ENCODE results near the gene AK8.

AK8 gene, protein sequence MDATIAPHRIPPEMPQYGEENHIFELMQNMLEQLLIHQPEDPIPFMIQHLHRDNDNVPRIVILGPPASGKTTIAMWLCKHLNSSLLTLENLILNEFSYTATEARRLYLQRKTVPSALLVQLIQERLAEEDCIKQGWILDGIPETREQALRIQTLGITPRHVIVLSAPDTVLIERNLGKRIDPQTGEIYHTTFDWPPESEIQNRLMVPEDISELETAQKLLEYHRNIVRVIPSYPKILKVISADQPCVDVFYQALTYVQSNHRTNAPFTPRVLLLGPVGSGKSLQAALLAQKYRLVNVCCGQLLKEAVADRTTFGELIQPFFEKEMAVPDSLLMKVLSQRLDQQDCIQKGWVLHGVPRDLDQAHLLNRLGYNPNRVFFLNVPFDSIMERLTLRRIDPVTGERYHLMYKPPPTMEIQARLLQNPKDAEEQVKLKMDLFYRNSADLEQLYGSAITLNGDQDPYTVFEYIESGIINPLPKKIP

GRCh38 chr9:132877824-132878694 is at the start of gene AK8:
Gene AK8 (minus strand): TSS chr9:132878284. CDS start chr9:132878255, 29 bp downstream.
- DNase-seq (ENCODE audit: low read depth in 1 of 2, low spot score in 1 of 2), result peak; percentile 54 to 73

GRCh38 chr9:132927704-132928103 is 49.6 kb upstream of the AK8 start:
- no peak for DNase-seq (ENCODE audit: low read depth in 1 of 2, low spot score in 1 of 2)

GRCh38 chr9:132923346-132923902 is 45.3 kb upstream of the AK8 start:
- no peak for DNase-seq (ENCODE audit: low read depth in 1 of 2, low spot score in 1 of 2)

DNA sequence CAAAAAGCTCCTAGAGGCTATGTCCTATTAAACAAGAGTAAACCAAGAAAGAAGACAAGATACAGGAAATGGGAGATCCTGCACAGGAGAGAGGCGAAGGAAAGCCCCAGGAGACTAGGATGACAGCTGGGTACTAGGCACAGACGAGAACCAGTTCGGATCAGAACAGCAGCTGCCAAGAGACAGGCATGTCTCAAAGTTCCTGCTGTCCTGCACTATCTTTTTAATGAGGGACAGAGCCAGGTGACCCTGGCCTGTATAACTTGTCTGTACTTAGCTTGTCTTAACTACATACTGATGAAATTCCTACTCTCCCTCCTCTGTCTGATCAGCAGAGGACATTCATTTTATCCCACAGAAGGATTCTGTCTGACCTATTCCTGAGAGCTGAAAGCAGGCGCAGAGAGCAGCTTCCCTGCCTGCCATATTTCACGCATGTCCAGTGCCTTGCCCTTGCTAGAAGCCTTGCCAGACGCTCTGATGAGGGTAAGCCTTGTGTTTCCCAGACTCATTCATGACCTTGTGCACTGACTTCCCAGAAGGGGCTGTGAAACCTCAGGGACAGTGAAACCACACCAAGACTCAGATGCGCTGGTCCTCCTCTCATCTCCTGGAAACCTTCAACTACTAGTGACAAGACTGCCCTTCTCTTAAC is 41.7 kb upstream of the AK8 start:
- DNase-seq (ENCODE audit: low read depth in 1 of 2, low spot score in 1 of 2), result no peak

DNA sequence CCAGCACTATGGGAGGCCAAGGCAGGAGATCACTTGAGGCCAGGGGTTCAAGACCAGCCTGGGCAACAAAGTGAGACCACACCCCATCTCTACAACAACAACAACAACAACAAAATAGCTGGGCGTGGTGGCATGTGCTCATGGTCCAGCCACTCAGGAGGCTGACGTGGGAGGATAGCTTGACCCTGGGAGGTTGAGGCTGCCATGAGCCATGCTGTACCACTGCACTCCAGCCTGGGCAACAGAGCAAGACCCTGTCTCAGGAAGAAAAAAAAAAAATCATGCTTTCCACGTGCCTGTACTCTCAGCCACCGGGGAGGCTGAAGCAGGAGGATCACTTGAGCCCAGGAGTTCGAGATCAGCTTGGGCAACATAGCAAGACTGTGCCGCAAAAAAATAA is 36.8 kb upstream of the AK8 start:
- no peak for DNase-seq (ENCODE audit: low read depth in 1 of 2, low spot score in 1 of 2)

GRCh38 chr9:132912131-132912530 is 34.0 kb upstream of the AK8 start:
- DNase-seq (ENCODE audit: low read depth in 1 of 2, low spot score in 1 of 2), result no peak

GRCh38 chr9:132910376-132910775 is 32.3 kb upstream of the AK8 start:
- DNase-seq (ENCODE audit: low read depth in 1 of 2, low spot score in 1 of 2), result no peak

DNA sequence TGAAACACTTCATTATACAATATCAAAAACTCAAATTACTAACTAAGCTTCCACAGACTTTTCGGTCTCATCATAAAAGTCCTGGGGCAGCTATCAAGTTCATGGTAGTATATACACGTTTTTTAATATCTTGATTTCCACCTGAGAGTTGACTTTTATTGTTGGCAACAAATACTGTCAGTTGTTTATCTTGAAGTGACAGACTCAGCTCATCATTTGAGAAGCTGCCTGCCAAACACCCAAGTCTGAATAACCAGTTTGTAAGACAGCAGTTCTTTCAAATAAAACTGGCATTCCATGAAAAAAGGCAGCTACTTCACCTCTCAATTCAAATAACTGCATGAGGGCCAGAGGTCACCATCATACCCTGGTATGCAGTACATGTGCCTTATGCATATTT is 31.2 kb upstream of the AK8 start:
- DNase-seq (ENCODE audit: low read depth in 1 of 2, low spot score in 1 of 2), result no peak

DNA sequence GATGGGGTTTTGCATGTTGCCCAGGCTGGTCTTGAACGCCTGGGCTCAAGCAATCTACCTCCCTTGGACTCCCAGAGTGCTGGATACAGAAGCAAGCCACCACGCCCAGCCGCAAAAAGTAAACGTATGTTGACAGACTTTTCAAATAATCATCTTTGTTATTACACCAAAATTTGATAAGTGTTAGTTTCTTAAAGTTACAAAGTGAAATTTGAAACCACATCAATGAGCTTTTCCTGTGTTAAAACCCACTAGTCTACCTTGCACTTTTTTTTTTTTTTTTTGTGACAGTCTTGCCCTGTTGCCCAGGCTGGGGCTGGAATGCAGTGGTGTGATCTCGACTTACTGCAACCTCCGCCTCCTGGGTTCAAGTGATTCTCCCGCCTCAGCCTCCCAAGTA is 30.6 kb upstream of the AK8 start:
- DNase-seq (ENCODE audit: low read depth in 1 of 2, low spot score in 1 of 2), result no peak

DNA sequence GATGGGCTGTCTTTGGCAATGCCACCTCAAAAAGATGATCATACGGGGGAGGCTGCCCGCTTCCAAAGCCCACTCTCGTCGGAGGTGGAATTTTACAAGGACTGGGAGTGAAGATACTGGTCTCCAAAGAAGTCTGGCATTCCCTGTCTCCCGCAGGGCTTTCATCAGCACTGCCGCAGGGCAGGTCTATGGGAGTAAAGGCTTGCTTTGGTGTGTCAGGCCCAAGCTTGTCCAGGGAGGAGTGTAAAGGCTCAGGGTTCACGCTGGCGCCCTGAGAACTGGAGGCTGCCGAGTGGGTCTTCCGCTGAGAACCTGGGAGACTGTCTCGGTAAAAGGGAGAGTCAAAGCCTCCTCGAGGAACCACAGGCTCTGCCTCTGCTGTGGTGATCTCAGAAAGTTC is 27.6 kb upstream of the AK8 start:
- no peak for DNase-seq (ENCODE audit: low read depth in 1 of 2, low spot score in 1 of 2)

DNA sequence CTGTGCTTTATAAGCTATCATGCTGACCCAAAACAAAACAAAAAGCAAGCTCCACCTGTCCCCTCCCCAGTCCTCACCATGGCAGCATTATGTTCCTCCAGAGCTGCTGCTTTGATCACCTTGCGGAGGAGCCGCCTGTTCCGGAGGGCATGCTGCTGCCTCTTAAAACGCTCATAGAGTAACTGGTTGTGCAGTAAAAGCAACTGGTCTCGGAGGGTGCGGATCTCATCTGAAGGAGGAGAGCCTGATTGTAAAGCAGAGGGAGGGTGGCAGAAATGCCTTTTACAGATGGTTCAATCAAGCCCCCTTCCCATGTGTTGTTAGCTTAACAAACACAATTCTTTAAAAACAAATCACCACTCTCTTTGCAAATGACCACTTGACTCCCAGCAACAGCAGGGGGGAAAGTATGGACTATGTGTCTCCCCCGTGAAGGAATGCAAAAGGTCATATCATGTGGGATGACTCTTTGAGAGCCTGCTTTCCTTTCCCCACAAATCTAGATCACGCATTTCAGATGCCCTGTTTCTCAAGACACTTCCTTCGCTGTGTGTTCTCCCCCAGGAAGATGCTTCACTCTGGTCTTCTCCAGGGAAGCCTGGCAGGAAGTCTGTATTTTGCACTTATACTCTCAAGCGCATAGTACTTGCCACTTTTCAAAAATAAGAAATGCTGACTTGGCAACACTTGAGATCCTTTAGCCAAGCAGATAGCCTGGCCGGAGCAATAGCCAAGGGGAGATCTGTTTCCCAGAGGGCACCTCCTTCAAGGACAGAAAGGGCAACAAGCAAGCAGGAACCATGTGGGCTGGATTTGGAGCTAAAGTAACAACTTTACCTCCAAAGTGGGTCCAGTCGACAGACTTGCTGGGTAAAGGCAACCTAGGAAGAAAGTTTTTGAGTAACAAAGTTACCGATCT is 25.7 kb upstream of the AK8 start:
- DNase-seq (ENCODE audit: low read depth in 1 of 2, low spot score in 1 of 2), result no peak

DNA sequence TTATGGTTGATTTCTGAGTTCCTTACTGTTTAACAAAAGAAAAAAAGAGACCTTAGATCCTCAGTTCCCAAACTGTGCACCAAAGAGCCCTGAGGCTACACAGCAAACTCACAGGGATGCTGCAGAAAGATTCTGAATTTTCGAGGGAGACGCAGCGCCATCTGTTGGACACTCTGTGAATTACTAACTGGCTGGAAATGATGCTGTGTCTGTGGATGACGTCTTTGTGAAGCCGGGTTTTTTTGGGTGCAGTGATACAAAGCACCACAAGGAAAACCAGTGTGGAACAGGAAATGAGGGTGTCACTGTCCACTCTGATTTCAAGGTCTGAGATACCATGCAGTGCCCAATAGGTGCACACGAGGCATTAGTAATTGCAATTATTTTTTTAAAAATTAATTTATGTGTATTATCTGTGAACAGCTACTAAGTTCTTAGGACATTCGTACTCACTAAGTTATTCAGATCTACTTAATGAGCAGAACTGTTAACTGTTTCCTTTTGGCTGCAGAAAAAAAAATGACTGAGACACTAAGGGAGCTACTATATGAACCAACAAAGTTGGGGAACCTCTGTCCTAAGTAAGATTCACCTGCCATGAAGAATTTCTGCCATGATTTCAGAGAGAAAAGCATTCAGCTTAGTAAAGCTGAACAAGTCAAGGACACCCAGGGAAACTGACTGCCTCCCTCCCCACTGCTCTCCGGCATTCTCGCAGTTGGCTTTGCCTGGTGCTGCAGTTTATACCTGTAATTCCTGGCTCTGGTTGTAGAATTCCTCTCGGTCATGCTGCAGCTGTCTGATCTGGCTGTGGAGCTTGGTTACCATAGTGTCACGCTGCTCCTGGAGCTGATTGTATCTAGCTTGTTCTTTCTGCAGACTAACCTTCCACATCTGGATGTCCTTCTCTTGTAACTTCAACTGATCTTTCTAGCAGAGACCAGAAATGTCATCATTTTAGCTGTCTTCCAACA is 24.1 kb upstream of the AK8 start:
- DNase-seq (ENCODE audit: low read depth in 1 of 2, low spot score in 1 of 2), result peak; percentile 42 to 47

DNA sequence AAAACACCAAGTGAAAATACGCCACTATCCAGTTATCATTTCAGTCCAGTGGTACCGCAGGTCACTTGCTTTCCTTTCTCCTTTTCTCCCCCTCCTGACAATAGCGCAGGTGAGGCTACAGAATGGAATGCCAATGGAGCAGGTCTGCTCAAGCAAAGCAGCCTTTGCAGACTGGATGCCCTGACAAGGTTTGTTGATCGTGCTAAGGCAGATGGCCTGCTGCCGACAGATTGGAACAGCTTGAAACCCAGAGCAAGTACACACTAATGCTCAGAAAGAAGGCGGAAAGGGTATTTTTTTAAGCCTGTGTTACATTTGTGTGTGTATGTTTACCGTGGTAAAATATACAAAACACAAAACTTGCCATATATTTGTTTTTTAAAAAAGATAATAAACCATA is 20.0 kb upstream of the AK8 start:
- DNase-seq (ENCODE audit: low read depth in 1 of 2, low spot score in 1 of 2), result no peak

DNA sequence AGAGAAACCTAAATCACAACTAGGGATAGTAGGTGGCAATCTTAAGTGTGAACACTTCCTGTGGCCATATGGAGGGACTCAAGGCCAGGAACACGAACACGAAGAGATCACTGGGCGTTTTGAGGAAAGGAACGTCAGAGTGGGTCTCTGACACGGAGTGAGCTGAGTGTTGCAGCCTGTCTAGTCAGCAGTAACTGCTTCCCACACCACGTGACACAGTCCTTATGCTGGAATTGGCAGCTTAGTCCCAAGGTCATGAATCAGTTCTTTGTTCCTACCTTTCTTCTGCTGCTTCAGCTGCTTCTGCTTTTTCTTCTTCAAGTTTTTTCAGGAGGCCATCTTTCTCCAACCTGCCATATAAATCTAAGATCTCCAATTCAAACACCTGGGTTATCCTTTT is 18.8 kb upstream of the AK8 start:
- DNase-seq (ENCODE audit: low read depth in 1 of 2, low spot score in 1 of 2), result no peak

DNA sequence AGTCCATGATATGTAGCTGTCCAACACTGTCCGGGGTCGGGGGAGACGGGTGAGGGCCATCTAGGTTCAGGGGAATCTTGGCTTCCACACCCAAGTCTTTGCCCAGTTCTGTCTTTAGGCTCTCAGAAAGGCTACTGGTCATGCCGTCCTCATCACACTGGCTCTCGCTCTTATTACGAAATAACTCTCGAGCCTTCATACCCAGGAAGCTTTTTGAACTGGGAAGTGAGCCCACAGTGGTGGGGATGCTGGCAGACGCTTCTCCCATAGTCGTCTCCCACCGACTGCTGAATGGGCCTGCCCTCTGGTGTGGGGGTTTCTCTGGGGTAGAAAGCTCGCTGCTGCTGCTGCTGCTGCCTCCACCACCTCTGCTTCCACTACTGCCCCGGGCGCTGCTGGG is 18.2 kb upstream of the AK8 start:
- no peak for DNase-seq (ENCODE audit: low read depth in 1 of 2, low spot score in 1 of 2)

DNA sequence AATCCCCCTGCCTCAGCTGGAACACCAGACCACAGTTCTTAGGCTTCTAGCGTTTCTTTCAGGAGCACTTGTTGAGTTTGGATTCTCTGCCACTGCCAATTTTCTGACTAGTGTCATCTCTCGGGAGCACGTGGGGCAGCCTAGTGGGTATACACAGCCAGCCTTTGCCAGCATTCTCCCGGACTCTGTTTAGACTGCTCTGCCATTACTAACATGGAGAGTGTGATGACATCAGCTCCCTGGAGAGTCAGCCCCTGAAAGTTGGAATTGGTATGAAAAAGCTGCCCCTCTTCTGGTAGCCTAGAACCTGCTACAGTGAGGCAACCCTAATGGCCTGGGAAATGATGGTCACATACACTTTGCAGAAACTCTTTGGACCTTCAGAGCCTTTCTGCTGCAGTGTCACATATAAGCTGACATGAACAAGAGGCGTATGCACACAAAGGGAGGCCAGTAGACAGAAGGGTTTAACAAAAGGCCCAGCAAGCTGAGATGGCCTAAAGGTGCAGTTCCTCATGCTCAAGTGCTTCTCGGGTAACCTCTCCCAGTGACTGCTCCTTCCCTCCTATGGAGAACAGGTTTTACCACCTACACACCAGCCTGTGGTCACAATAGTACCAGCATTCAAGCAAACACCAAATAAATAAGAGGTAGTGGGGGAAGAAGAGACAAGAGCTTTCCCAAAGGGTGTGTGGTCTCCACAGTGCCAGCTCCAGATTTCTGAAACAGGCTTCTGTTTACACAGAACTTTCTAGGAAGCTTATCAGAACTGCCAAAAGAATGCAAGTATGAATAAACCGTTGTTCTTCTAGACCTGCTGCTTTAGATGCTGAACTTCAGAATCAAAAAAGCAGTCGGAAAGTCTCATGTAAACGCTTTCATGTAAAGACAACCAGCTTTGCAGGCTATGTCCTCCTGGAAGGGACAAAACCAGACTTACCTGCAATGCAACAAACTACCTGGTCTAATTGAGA is 17.1 kb upstream of the AK8 start:
- no peak for DNase-seq (ENCODE audit: low read depth in 1 of 2, low spot score in 1 of 2)

DNA sequence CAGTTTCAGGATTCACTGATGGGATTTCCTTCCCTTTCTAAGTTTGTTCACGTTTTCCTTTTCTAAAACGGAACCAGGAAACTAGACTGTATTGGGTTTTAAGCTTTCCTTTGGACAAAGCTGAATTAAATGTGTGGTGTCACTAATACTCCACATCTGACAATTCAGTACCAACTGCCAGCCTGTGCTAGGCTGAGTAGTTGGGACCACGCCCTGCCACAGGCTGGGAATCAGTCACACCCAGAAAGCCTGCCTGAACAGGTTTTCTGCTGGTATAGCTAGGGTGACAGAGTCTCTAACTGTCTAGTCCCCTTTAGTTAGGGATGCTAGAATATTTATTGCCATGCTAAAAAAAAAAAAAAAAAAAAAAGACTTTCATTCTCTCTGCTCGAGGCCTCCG is 16.3 kb upstream of the AK8 start:
- no peak for DNase-seq (ENCODE audit: low read depth in 1 of 2, low spot score in 1 of 2)

DNA sequence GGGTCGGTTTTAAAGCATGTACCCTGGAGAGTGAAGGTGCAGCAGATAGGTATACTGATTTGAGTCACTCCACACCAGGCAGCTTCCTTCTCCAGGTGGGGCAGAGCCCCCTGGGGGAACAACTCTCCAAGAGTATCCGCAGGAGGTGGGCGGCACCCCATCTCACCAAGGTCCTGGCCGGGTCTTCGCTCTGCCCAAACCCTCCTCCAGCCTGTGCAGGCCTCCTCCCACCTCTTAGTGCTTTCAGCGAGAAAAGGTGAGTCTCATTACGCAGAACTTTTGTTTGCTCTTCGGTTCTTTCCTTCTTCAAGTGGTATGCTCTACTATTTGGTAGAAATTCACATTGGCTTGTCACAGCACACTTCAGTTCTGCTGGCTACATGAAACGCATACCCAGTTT is 14.3 kb upstream of the AK8 start:
- no peak for DNase-seq (ENCODE audit: low read depth in 1 of 2, low spot score in 1 of 2)
